ENCODE data around the gene HOXB1.
"Not testable (repeated sequence)": the region's sequence is repeated elsewhere in the genome, so short reads cannot be mapped to it uniquely, and the experiment has no call there.

The HOXB1 gene

DNA sequence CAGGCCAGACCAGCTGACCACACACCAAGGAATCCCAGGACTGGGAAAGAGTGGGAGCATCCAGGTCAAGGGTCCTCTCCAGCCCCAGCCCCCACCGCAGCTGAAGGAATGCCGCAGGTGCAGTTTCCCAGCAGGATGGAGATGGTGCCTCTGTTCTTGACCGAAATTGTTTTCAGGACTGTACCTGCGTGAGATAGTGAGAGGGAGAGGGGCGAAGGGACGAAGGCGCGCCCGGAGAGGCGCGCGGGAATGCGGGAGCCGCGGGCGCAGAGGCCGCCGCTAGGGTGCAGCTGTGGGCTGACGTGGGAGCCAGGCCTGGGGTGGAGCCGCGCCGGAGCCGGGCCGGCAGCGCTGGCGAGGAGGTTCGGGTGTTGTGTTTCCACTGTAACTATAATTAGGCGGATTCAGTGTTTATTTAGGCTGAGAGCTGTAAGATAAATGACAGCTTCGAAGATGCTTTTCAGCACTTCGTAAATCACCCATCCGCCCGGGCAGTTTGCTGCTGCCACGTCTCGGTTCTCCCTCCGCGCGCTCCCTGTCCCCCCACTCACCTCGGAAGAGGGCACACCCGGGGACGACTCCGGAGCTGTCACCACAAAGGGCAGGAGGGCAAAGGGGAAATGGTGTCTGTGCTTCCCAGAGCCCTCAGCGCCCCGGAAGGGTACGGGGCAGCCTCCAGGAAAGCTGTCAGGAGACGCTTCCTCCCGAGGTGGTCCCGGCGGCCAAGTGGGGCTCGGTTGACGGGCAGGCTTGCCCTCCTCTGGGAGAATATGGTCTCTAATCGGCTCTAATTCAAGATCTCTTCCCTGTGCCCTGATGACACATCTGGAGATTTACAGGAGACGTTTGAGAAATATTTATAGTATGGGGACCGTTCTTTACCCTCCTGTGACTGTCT lies 38.2 kb downstream of the HOXB1 start:
- DNase-seq: peak; percentile 82

DNA sequence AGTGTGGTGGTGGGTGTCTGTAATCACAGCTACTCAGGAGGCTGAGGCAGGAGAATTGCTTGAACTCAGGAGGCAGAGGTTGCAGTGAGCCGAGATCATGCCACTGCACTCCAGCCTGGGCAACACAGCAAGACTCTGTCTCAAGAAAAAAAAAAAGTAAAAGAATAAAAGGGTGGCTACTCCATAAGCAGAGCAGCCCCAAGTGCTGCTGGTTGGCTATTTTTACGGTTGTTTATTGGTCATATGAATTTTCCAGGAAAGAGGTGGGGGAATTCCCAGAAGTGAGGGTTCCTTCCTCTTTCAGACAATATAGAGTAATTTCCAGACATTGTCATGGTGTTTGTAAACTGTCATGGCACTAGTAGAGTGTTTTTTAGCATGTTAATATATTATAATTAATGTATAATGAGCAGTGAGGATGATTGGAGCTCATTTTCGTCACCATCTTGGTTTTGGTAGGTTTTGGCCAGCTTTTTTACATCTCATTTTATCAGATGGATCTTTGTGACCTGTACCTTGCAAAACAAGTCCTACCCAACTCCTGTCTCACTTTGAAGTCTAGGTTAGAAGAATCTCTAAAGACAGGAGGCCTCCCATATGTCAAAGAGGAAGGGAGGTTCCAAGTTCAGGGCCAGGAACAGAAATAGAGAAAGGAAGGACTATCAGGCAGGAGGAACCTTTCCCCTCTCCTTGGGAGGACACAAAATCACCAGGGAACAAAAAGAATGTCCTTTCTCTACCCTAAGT lies 39.1 kb downstream of the HOXB1 start:
- peak; percentile 78 for DNase-seq

DNA sequence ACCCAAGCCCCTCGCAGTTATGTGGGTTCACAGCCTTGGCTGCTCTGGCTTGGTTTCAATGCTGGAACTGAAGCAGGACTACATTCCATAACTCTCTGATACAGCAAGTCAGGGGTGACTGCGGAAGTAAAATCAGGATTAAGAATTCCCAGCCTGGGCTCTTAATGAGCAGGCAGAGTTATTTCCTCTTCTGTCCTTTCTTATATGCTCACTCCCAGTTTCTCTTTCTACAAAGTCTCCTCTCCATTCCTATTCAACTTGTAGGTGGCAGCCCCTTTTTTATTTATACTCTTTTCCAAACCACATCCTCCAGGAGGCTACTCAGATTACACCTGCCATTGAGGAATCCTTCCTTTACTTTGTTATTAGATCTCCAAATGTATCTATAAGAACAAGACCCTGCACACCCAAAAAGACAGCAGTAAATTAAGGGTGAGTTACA lies 40.3 kb downstream of the HOXB1 start:
- no peak for DNase-seq

DNA sequence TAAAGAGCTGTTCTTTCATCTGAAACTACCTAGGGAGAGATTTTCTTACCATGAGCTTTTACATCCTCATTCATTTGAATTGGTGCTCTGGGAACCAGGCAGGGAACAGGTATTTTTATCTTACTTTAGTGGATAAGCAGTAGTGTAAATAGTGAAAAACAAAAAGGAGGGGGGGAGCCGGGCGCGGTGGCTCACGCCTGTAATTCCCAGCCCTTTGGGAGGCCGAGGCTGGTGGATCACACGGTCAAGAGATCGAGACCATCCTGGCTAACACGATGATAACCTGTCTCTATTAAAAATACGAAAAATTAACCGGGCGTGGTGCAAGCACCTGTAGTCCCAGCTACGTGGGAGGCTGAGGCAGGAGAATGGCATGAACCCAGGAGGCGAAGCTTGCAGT lies 41.0 kb downstream of the HOXB1 start:
- DNase-seq: no peak

- DNase-seq: peak; percentile 98
Observed at GRCh38 chr17:48488548-48489106, 42.2 kb downstream of the HOXB1 start.

GRCh38 chr17:48487221-48487620 lies 43.6 kb downstream of the HOXB1 start:
- no peak for DNase-seq

DNA sequence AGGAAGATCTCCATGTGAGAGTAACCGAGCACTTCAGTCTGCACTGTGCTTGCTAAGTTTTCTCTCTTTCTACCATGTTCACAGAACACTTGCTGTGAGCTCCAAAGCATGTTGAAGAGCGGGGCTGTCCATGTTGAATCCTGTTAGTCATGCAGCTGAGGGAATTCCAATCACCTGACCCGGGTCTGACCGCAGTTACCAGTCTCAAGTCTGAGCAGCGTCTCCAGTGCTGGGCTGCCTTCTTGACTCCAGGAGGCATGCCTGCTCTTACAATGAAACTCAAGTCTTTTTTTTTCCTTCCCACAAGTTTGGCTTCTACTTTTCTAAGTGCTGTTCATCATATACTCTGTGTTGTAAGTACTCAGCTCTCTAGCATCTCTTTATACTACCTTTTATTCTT lies 44.3 kb downstream of the HOXB1 start:
- DNase-seq: peak; percentile 40

- peak; percentile 81 for DNase-seq
Observed at GRCh38 chr17:48484850-48485249, 46.0 kb downstream of the HOXB1 start.

GRCh38 chr17:48484256-48484655 lies 46.6 kb downstream of the HOXB1 start:
- DNase-seq: no peak

GRCh38 chr17:48483471-48484131 lies 47.2 kb downstream of the HOXB1 start:
- DNase-seq: peak; percentile 78

GRCh38 chr17:48483004-48483403 lies 47.8 kb downstream of the HOXB1 start:
- DNase-seq: no peak

DNA sequence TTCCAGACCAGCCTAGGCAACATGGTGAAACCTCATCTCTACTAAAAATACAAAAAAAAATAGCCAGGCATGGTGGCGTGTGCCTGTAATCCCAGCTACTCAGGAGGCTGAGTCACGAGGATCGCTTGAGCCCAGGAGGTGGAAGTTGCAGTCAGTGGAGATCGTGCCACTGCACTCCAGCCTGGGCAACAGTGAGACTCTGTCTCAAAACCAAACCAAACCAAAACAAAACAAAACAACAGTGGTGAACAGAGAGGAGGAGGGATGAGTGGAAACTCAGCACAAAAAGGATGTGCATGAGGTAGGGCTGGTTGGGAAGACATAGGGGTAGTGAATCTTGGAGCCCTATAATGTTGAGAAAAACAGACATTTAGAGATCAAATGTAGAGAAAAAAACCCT lies 48.5 kb downstream of the HOXB1 start:
- DNase-seq: not testable (repeated sequence)

GRCh38 chr17:48479014-48479402 lies 51.8 kb downstream of the HOXB1 start:
- no peak for DNase-seq
